ENCODE data around the gene ALDH3B1.

Gene ALDH3B1

DNA sequence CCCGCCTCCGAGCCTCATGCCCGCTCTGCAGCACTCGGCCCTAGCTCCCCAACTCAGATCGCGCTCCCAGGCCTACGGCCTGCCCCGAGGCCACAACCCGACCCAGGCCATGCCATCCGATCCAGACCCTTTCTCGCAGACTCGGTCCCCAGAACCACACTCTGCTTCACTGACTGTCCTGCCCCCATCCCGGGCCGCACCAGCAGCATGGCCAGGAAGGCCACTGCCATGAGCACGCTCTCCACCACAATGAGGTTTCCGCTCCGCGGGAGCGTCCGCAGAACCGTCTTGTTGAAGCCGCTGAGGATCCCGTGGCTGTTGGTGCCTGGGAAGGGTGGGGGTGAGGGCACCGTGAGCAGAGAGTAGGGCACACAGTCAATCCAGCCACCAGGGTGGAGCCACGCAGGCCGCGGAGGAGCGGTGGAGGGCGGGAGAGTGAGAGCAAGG lies 12.6 kb upstream of the ALDH3B1 start:
- DNase-seq (ENCODE audit: low read depth) = no peak

DNA sequence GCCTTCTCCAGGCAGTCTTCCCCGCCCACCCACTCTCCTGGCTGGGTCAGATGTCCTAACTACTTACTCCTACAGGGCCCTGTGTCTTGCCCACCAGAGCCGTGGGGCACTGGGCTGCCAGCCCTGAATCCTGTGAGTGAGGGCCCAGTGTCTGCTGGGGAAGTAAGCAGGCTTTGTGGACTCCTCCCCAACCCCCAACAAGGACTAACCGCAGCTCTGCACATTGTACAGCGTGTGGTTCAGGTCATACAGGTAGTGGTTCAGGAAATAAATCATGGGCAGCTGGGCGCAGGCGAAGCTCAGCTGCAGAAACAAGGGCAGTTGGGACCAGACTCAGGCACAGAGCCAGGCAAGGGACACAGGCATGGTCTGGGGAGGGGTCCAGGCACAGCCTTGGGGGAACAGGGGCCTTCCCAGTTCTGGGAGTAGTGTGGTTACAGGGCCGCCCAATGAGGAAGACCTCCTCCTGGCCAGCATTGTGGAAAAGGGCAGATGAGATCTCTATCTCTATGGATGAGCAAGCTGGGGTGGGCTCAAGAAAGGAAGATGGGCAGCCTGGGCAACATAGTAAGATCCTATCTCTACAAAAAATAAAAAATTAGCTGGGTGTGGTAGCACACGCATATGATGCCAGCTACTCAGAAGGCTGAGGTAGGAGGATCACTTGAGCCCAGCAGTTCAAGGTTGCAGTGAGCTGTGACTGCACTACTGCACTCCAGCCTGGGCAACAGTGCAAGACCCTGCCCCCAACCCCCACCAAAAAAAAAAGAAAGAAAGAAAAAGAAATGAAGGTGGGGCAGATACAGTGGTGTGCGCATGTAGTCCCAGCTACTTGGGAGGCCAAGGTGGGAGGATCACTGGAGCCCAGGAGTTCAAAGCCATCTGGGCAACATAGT lies 11.7 kb upstream of the ALDH3B1 start:
- no peak for DNase-seq (ENCODE audit: low read depth)

DNA sequence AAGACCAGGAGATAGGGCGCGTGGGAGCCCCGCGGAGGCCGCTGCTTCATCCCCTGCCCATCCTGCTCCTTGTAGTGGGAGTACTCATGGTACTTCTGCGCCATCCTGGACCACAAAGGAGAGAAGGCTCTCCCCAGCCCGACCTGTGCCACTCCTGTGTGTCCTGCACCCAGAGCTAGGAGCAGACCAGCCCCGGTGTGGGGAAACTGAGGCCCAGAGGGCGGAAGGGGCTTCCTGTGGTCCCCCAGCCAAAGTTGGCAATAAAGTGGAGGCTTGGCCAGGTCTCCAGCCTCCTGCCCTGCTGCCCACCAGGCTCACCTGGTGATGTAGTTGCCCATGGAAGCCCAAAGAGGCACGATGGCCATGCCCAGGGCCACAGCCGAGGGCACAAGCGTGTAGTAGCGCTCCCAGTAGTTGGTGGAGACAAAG lies 10.9 kb upstream of the ALDH3B1 start:
- no peak for DNase-seq (ENCODE audit: low read depth)

DNA sequence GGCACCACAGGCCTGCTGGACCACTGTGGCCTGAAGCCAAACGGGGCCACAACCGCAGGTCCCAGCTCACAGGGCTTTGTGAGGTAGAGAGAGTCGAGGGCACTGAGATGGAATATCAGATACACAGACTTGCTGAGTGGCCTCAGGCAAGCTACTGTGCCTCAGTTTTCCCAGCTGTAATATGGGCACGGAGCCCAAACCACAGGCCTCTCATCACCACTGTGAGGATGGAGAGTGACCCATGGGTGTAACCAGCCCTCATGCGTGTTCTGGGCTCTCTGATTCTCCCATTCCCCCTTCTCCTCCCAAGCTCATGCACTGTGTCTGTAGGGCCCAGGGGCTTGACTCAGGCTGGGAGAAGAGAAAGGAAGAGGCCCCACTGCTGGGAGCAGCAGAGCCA lies 10.4 kb upstream of the ALDH3B1 start:
- no peak for DNase-seq (ENCODE audit: low read depth)

DNA sequence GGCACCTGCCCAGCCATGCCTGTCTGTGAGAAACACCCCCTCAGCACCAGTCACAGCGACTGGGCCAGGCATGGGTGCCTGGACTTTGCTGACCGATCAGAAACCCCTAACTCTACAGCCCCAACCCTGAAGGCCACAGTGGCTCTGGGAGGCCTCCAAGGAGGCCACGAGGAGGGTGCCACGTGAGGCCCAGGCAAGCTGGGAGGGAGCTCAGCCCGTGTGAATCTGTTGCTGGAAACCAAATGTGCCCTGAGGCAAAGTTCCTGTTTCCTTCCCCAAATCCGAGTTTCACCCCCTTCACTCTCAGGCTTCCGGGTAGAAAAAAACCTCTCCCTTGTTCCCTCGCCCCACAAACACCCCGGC lies 7.6 kb upstream of the ALDH3B1 start:
- peak; percentile 39 for DNase-seq (ENCODE audit: low read depth)

DNA sequence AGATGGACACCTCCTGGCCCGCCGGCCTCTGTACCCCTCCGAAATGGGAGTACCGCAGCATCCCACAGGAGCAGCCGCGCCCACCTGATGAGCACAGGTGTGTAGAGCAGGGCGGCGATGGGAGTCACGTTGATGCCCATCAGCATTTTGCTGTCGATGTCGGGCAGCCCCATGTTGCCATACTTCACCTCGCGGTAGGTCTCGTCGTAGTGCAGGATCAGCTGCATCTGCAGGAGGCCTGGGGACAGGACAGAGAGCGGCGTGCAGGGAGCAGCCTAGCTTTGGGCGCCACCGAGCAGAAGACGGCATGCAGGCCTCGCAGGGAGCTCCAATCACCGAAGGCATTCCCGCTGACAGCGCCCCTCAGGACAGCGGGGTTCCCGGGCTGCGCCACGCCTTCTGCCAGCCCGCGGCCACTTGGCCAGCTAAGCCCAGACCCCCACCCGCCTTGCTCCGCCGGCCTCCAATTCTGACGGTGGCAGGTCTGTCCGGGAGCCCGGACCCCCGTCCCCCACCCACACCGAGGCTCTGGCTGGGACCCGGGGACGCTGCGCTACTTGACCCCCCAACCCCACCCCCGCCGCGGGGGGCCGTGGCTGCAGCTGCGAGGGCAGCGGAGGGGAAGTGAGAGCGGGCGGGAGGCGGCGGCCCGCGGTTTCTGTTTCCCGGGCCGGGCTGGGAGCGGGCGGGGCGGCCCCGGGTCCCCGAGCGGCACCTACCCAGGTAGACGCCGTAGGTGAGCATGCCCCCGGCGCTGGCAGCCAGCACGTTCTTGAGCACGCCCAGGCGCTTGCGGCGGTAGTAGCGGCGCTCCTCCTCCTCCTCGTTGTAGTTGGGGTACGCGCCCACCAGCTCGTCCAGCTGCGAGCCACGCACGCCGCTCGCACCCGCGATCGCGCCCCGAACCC lies 6.9 kb upstream of the ALDH3B1 start:
- peak; percentile 33 for DNase-seq (ENCODE audit: low read depth)

DNA sequence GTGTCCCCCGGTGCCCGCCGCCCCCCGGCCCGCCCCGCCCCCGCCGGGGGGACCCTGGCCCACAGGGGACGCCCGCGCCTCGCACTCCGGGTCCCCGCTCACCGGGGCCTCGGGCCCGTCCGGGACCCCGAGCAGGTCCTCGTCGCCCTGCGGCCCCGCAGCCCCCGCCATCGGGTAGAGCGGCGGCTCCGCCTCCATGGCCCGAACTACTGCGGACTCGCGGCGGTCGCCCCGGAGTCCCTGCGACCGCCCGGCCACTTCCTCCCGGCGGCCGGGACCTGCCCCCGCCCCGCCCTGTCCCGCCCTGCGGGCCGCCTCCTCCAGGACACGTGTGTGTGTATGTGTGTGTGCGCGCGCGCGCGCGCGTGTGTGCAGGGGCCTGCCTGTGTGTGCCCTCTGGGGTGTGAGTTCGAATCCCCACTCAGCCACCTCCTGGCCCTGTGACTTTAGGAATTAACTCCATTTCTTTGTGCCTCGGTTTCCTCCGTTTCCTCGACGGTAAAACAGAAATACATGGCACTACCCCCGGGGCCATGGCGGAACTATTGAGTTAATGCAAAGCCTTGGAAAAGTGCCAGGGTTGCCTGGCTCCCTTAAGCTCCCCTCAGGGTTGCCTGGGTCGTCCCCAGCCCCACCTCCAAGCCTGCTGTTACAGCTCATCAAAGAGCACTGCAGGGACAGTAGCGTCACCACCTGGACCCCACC lies 6.1 kb upstream of the ALDH3B1 start, which contains the start of gene UNC93B1:
Gene UNC93B1 (minus strand): TSS at position 252 of the 705 bp plus-strand sequence. CDS start 54 bp downstream, at position 198.
- DNase-seq (ENCODE audit: low read depth) = peak; percentile 89

DNA sequence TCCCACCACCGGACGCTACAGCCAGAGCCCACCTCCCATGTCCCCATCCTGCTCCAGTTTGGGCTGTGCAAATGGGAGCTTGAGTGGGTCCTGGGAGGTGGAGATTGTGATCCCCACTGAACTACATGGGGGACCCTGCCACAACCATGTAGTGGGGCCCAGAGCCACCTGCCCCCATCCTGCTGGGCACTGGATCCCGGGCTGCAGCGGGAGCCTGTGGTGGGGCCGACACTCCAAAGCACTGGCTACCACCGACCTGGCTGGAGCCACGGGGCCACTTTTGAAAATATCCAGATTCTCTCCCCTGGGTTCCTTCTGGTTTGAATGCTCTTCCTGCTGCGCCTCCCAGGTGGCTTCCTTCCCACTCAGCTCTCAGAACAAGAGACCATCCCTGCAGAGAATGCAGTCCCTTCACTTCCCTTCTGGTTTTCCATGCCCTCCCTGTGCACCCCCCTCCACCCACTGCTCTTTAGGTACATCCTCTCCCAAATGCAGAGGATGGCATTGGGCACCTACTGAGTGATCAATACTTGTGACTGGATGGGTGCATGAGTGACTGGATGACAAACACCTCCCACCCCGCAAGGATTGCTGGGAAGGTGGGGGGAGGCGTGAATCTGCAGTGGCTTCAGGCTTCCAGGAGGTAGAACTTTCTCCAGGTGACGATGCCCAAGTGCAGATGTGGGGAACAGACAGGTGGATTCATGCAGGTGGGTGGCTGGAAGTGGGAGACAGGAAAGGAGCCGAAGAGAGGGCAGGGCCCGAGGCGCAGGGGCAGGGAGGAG lies 5.4 kb upstream of the ALDH3B1 start:
- no peak for DNase-seq (ENCODE audit: low read depth)

DNA sequence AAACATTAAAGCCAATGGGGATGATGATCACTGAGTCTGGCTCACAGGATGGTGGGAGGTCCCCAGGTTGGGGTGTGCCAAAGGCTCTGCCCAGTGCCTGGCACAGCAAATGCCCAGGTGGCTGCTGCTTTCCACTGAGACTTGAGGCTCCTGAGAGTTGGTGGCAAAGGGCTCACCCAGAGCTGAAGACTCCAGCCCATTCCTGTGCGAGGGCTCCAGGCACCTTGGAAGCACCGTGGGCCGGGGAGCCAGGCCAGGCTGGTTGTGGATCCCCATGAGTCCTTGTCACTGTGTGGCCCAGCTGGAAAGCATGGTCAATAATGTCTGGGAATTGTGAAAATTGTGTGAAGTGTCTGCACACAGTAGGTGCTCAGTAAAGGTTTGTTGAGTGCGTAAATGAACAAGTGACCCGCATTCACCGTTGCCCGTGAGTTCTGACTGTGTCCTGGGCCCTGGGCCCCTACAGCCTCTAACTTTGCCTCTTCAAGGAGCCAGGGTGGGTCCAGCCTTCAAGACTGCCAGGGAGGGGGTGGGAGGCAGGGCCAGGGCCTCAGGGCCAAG lies 3.4 kb upstream of the ALDH3B1 start:
- no peak for DNase-seq (ENCODE audit: low read depth)

DNA sequence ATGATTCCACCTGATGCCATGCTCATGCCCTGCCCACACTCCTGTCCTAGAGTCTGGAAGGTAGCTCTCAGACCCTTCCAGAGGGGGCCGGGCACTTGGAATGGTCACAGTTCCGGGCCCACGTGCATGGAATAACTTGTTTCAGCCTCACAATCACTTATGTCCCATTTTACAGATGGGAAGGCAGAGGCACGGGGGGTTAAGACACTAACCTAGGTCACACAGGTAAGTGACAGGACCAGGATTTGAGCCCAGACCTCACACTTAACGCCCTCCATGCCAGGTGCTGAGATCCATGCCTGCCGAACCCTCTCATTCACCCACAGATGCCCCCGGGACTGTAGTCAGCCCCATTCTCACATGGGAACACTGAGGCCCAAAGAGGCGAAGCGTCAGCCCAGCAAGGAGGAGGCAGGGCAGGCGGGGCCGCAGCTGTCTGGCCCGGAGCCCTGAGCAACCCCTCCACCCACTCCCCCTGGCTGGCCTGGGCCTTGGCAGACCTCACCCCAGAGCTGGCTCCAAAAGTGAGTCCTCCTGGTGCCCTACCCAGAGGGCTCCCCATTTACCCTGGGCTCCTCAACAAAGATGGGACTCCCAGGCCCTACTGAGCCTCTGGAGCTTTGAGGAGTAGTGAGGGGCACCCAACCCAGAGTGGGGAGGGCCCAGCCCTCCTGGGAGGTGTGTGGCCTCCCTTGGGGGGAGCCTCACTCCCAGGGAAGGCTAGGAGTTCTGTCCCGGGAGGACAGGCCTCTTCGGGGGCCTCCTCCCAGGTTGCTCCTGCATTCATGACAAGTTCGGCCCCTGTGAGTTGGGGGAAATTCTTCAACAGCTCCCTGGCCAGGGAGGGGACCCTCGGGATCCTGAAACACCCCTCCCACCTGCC lies 2.4 kb upstream of the ALDH3B1 start:
- DNase-seq (ENCODE audit: low read depth) = no peak

DNA sequence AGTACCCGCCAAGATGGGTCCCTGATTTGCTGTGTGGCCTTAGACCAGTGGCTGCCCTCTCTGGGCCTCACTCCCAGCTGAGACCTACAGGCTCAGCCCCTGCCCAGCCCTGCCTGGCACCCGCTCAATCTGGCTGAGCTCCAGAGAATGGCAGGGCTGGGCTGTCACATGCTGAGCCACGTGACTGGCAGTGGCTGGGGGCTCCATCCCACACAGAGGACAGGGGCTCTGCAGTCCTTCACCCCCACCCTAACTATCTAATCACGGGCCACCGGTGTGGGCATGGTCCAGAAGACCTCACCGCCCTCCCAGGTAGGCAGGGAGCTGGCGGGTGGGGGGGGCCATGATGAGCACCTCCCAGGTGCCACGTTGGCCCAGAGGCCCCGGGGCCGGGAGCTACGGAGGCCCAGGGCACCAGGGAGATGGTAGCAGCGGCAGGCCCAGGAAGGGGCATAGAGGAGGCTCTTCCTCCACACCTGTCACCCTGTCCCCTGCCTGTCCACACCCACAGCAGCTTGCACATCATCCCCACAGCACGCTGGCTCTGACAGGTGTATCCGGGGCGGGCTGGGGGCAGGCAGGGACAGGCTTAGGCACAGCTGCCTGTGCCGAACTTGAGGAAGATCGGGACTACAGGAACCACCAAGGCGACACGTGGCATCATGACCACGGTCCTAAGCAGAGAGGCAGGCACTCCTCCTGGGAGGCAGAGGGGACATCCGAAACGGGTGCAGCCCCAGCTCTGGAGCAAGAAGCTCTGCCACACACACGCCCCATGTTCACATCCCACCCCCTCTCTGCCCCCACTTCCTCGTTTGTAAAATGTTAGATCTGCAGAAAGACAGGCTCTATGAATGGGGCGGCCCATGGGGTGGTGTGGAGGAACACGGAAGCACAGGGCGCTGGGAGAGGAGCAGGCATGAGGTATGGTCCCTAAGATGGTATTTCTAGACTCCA lies 1.5 kb upstream of the ALDH3B1 start:
- no peak for DNase-seq (ENCODE audit: low read depth)

DNA sequence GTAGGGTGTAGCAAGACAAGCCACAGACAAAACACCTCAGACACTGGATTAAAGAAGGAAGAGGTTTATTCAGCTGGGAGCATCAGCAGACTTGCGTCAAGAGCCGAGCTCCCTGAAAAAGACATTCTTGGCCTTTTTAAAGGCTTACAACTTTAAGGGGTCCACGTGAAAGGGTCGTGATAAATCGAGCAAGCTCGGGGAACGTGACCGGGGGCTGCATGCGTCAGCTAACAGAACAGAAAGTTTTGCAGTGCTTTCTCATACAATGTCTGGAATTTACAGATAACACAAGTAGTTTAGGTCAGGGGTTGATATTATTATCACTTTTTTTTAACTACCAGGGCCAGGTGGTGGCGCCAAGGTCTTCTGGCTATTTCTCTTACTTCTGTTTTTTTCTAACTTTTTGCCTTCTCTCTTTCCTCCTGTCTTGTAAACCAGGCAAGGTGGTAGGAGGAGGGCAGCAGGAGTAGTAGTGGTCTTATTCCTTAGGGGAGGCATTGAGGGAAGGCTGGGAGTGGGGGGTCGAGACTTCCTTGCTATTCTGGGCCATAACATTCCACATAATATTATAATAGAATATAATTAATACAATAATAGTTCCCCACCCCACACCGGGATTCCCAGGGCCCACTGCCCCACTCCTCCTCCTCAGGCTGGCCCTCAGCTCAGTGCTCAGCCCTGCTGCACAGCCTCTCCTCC lies 587 bp upstream of the ALDH3B1 start:
- peak; percentile 59 for DNase-seq (ENCODE audit: low read depth)

DNA sequence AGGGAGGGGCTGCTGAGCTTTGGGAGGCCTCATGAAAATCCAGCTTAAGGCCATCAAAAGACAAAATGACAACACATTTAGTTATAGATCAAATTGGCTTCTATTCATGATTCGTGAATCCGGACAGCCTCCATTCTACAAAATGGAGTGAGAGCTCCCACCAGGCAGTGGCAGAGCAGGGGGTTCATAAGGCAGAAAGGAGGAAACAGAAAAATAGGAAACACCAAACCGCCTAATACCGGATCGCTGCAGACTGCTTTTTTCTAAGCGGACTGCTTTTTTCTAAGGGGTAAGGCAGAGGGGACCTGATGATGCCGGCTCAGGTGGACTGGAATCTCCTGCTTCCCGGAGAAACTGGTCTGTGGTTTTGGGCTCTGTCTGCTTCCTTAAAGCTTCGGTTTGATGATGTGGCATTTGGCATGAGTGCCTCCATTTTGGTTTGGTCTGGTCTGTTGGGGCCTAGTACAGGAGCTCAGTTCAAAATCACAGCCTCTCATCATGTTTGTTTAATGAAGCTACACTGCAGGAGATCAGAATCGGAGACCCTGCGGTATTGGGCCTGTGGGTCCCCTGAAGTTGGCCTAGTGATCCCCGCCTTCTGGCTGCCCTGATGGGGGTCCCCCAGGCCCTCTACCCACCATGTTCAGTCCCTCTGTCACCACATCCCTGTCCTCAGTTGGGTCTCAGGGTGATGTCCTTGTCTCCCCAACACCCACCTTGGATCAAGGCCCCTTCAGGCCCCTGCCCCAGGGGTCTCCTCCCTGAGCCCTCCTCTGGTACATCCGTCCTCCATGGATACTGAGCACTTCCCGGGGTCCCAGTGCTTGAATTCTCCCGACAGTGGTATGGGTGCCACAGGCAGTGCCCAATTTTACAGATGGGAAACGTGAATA lies 1.2 kb downstream of the ALDH3B1 start:
- DNase-seq (ENCODE audit: low read depth) = no peak

DNA sequence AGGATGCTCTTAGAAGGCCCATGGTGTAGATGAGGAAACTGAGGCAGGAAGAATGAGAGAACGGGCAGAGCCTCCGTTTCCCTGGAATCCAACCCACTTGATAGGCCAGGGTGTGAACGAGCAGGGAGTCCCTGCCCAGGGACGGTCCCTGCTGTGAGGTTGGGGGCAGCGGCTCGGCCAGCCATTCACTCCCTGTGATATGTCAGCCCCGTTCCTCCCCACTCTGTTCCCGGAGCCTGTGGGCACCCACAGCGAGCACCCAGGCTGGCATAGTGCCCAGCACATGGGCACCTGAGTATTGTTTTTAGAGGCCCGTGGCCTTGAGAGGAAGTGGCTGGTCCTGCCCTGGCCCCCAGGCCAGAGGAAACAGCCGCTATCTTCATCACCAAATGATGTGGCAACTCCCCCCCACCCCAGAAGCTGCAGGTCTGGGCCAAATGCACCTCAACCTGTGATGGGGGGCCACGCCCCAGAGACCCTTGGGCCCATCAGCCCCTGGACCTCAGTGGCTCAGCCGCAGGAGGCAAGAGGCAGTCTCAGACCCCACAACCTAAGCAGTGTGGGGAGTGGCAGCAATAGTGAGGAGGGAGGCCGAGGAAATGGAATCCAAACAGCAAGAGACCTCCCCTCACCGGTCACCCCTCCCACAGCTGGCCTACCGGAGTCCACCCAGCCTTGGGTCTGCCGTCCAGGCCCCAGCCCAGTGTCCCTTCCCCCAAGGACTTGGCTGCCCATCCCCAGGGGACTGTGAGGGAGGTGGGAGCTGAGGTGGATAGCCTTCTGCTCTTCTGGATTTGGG lies 2.1 kb downstream of the ALDH3B1 start:
- DNase-seq (ENCODE audit: low read depth) = no peak

DNA sequence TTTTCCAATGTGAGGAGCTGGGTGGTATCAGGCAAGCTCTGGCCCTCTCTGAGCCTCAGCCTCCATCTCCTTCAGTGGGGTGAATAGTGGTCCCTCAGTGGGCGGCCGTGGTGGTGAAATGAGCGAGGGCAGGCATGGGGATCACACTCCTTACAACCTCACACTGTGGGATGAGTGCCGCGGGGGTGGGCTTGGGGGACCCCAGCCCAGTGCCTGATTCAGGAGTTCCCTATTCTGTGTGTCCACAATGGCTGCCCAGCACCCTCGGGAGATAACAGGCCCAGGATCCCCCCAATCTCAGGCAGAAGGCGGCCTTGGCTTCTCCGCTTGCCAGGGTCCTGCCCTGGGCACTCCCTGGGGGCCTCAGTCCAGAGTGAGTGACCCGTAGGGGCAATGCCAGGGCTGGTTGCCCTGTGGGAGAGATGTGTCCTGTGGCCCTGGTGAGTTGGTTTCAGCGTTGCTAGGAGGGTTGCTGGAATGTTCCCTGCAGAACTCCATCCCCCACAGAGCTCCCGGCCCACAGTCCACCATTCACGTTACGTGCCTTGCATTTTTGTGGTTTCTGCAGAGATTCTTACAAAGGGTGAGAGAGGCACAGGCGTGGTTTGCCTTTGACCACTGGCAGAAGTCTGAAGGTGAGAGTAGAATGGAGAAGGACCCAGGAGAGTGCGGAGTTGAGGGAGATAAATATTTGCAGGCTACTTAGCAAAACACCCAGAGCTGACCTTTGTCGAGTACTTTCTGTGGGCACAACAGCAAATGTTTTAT lies 2.9 kb downstream of the ALDH3B1 start:
- peak; percentile 99 for DNase-seq (ENCODE audit: low read depth)

All from EH (cell line).